HG03175 (cell line): ENCODE results near the gene URGCP.
"Not testable (repeated sequence)": the region's sequence is repeated elsewhere in the genome, so short reads cannot be mapped to it uniquely, and the experiment has no call there.

Experiments used
- ATAC-seq: cut with Tn5 transposase; IDR thresholded peaks from one replicate; pipeline ENCODE4 v1.9.1; 2021; ENCODE audit warnings: mild to moderate bottlenecking, moderate library complexity; ENCODE audit not compliant: unreplicated experiment

The URGCP gene

DNA sequence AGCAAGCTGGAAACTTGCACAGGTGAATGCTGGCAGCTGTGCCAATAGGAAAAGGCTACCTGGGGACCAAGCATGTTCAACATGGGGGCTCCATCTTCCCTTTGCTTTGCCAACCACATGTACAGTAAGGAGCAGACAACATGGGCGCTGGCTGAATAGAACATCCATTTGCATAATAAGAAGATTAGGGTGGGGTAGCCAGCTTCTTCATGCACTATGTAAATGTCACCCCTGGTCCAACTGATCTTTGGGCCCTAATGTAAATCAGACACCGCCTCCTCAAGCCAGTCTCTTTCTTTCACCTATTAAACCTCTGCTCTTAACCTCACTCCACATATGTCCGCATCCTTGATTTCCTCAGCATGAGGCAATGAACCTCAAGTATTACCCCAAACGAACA, 63.1 kb downstream of the URGCP start:
- ATAC-seq = no peak

DNA sequence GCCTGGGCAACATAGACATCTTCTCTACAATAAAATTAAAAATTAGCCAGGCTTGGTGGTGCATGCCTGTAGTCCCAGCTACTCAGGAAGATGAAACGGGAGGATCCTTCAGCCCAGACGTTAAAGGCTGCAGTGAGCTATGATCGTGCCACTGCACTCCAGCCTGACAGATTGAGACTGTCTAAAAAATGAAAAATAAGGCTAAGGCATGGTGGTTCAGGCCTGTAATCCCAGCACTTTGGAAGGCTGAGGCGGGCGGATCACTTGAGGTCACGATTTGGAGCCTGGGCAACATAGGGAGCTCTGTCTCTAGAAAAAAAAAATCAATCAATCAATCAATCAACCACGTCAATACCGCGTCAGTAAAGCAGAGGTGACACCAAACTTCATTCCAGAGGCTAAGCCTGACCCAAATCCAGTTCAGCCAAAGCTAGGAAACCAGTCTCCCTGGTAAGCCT, 68.2 kb downstream of the URGCP start:
- peak; percentile 3 for ATAC-seq

- peak; percentile 61 for ATAC-seq
Observed at GRCh38 chr7:43834463-43835251, 71.7 kb downstream of the URGCP start.

- ATAC-seq = not testable (repeated sequence)
Observed at GRCh38 chr7:43830917-43831316, 75.5 kb downstream of the URGCP start.
